IPS DF 6.9 (cell line): ENCODE data around the gene KRCC1.

Experiments
- DNase-seq: peaks from one replicate; pipeline ENCODE4 v3.0.0-alpha.2; 2013; ENCODE audit warnings: low read depth, low spot score
- H3K27ac ChIP-seq: one replicate; pipeline ENCODE4 v1.5.1; 2013; ENCODE audit warnings: low read length, control low read depth
- H3K27me3 ChIP-seq: 2 replicates; pipeline ENCODE4 v1.6.1; 2013; ENCODE audit warnings: mild to moderate bottlenecking, low read length; ENCODE audit not compliant: control insufficient read depth, insufficient read depth
- H3K36me3 ChIP-seq: 2 replicates; pipeline ENCODE4 v1.6.1; 2013; ENCODE audit warnings: low read length; ENCODE audit not compliant: control insufficient read depth, insufficient read depth
- H3K4me1 ChIP-seq: 2 replicates; pipeline ENCODE4 v1.6.1; 2013; ENCODE audit warnings: low read length; ENCODE audit not compliant: control insufficient read depth, insufficient read depth
- H3K4me3 ChIP-seq: 2 replicates; pipeline ENCODE4 v1.5.1; 2013; ENCODE audit warnings: mild to moderate bottlenecking, low read length
- H3K9me3 ChIP-seq: 2 replicates; pipeline ENCODE4 v1.6.1; 2013; ENCODE audit warnings: low read length, inconsistent platforms; ENCODE audit not compliant: control insufficient read depth, insufficient read depth
- WGBS: extraction: QIAGEN DNeasy Blood & Tissue Kit; methylation state at CpG from one replicate; pipeline ENCODE4 v1.1.7; 2013; ENCODE audit warnings: mixed read lengths, missing lambda C conversion rate; ENCODE audit not compliant: insufficient read length, insufficient coverage; 5-methylcytosine and 5-hydroxymethylcytosine counted together

Gene KRCC1

GRCh38 chr2:88090446-88091283, 35.1 kb upstream of the KRCC1 start:
- H3K36me3 ChIP-seq, result no peaks in the 10 kb centered on the region
- H3K27ac ChIP-seq, result no peak overlapping the region
- no peaks in the 10 kb centered on the region for H3K27me3 ChIP-seq
- H3K4me1 ChIP-seq, result no peaks in the 10 kb centered on the region
- no peaks in the 10 kb centered on the region for H3K9me3 ChIP-seq
- WGBS, result no CpG with 5 or more reads among the region's 8 CpGs
- H3K4me3 ChIP-seq, result no peak overlapping the region
- no peak for DNase-seq

- H3K4me1 ChIP-seq, result no peaks in the 10 kb centered on the region
These were observed 33.4 kb upstream of the KRCC1 start for GRCh38 chr2:88088999-88089398.

GRCh38 chr2:88087763-88088162, 32.2 kb upstream of the KRCC1 start:
- no peaks in the 10 kb centered on the region; the same call in 1 of the 2 replicates for H3K27me3 ChIP-seq
- no peaks in the 10 kb centered on the region for H3K9me3 ChIP-seq
- DNase-seq, result no peak
- WGBS, result no CpG with 5 or more reads among the region's 17 CpGs
- H3K4me3 ChIP-seq, result no peak overlapping the region
- no peak overlapping the region for H3K27ac ChIP-seq
- 0 out of 2 replicates have a peak, but pooled peaks cover 1% of the 10 kb centered on the region for H3K4me1 ChIP-seq
- no peaks in the 10 kb centered on the region for H3K36me3 ChIP-seq

More at GRCh38 chr2:88088999-88089398, 33.4 kb upstream of the KRCC1 start:
- Histone ChIP-seq H3K27me3 (no peaks in the 10 kb centered on the region; the same call in 1 of the 2 replicates), H3K36me3 (no peaks in the 10 kb centered on the region), H3K27ac (no peak overlapping the region), H3K4me3 (no peak overlapping the region), H3K9me3 (no peaks in the 10 kb centered on the region)
- no CpG with 5 or more reads among the region's 2 CpGs for WGBS
- no peak for DNase-seq

DNA sequence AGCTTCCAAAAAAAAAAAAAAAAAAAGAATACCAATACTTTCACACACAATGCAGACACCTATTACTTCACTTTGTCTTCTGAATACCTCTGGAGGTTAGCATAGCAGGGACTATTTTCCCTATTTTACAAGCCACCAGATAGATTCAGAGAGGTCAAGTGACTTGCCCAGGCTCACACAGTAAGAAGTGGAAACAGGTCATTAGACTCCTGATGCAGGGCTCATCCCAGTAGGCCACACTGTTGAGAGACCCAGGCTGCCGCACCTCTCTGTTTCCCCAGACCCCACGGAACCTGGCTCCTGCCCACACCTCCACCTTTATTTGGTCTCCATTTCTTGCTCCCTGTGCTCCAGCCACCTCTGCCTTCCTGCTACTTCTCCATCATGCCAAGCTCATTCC, 31.5 kb upstream of the KRCC1 start:
- no peaks in the 10 kb centered on the region; the same call in 1 of the 2 replicates for H3K27me3 ChIP-seq
- H3K27ac ChIP-seq, result no peak overlapping the region
- WGBS, result no CpG with 5 or more reads among the region's 2 CpGs
- no peak for DNase-seq
- H3K4me3 ChIP-seq, result no peak overlapping the region
- no peaks in the 10 kb centered on the region for H3K9me3 ChIP-seq
- H3K4me1 ChIP-seq, result peaks cover 3% of the 10 kb centered on the region; the same call in 1 of the 2 replicates
- no peaks in the 10 kb centered on the region for H3K36me3 ChIP-seq

- H3K4me3 ChIP-seq, result no peak overlapping the region
- no peak overlapping the region for H3K27ac ChIP-seq
- no CpG with 5 or more reads among the region's 9 CpGs for WGBS
- no peaks in the 10 kb centered on the region; the same call in 1 of the 2 replicates for H3K27me3 ChIP-seq
- H3K9me3 ChIP-seq, result no peaks in the 10 kb centered on the region
- H3K4me1 ChIP-seq, result peaks cover 3% of the 10 kb centered on the region; the same call in 1 of the 2 replicates
- DNase-seq, result no peak
- H3K36me3 ChIP-seq, result no peaks in the 10 kb centered on the region
These were observed 30.8 kb upstream of the KRCC1 start for GRCh38 chr2:88086401-88086800.

GRCh38 chr2:88085602-88086001, 30.0 kb upstream of the KRCC1 start:
- Histone ChIP-seq H3K27me3 (no peaks in the 10 kb centered on the region; the same call in 1 of the 2 replicates), H3K36me3 (no peaks in the 10 kb centered on the region), H3K9me3 (no peaks in the 10 kb centered on the region), H3K4me3 (no peak overlapping the region), H3K27ac (no peak overlapping the region), H3K4me1 (peaks cover 3% of the 10 kb centered on the region; the same call in 1 of the 2 replicates)
- no CpG with 5 or more reads among the region's 5 CpGs for WGBS
- DNase-seq, result no peak

DNA sequence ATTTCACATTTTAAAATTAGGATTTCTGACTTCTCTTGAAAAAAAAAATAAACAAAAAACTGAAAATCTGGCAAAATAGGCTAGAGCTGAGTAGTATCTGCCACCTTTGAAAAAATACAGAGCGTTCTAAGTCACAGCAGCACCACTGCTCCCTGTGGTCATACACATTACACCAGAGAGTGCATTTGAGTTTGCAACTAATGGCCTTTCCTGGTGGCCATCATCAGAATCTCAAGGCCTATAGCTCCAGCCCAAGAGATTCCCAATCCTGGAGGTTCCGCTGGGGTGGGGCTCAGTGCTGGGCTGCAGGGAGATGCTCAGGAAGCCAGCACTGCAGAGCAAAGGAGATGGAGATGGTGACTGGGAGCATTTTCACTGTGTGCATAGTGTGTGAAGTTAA, 29.5 kb upstream of the KRCC1 start:
- DNase-seq, result no peak
- no CpG with 5 or more reads among the region's 2 CpGs for WGBS
- H3K9me3 ChIP-seq, result no peaks in the 10 kb centered on the region
- H3K27ac ChIP-seq, result no peak overlapping the region
- no peaks in the 10 kb centered on the region; the same call in 1 of the 2 replicates for H3K27me3 ChIP-seq
- H3K36me3 ChIP-seq, result no peaks in the 10 kb centered on the region
- peaks cover 3% of the 10 kb centered on the region; the same call in 1 of the 2 replicates for H3K4me1 ChIP-seq
- no peak overlapping the region for H3K4me3 ChIP-seq

DNA sequence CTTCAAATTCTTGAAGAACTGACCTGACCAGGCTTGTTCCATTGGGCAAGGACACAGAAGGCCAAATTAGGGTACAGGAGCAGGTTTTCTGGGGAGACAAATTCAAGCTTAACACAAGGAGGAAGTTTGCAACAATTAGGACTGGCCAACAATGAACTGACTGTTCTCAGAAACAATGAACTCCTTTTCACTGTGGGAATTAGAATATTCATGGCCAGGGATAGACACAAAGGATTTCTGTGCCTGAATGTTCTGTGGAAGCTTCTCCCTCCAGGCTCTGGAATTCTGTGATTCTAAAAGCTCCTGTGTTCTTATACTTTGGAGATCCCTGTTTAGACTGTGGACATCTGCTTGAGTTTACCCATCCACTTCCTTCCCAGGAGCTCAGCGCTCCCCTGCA, 27.2 kb upstream of the KRCC1 start:
- Histone ChIP-seq H3K27me3 (no peaks in the 10 kb centered on the region; the same call in 1 of the 2 replicates), H3K4me1 (peaks cover 3% of the 10 kb centered on the region; the same call in 1 of the 2 replicates), H3K36me3 (no peaks in the 10 kb centered on the region), H3K27ac (no peak overlapping the region), H3K4me3 (no peak overlapping the region), H3K9me3 (no peaks in the 10 kb centered on the region)
- no CpG with 5 or more reads among the region's 1 CpG for WGBS
- DNase-seq, result no peak

GRCh38 chr2:88081924-88082608, 26.5 kb upstream of the KRCC1 start:
- no CpG with 5 or more reads among the region's 4 CpGs for WGBS

DNA sequence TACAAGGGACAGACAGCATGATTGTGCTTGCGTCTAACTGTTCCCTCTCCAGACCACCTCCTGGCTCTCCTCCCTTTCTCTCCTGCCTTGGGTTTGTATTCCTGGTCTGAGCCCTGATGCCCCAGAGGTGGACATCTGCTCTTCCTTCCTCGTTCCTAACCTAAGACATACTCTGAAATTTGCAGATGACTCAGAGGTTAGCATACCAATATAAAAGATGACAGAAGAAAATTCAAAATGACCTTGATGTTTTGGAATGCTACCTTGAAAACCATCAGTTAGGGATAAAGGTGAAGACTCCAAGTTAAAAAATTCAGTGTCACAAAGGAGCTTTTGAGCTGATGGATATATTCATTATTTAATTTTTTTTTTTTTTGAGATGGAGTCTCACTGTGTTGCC, 25.0 kb upstream of the KRCC1 start:
- H3K4me1 ChIP-seq, result peaks cover 3% of the 10 kb centered on the region; the same call in 1 of the 2 replicates
- no CpG with 5 or more reads among the region's 2 CpGs for WGBS
- no peaks in the 10 kb centered on the region for H3K9me3 ChIP-seq
- H3K4me3 ChIP-seq, result no peak overlapping the region
- DNase-seq, result no peak
- no peak overlapping the region for H3K27ac ChIP-seq
- H3K27me3 ChIP-seq, result no peaks in the 10 kb centered on the region; the same call in 1 of the 2 replicates
- no peaks in the 10 kb centered on the region for H3K36me3 ChIP-seq

More at GRCh38 chr2:88081924-88082608, 26.5 kb upstream of the KRCC1 start:
- no peaks in the 10 kb centered on the region; the same call in 1 of the 2 replicates for H3K27me3 ChIP-seq
- no peak for DNase-seq
- H3K4me1 ChIP-seq, result peaks cover 3% of the 10 kb centered on the region; the same call in 1 of the 2 replicates
- no peaks in the 10 kb centered on the region for H3K36me3 ChIP-seq
- H3K4me3 ChIP-seq, result no peak overlapping the region
- no peaks in the 10 kb centered on the region for H3K9me3 ChIP-seq
- no peak overlapping the region for H3K27ac ChIP-seq
